Measurements from ENCODE around the gene SHC2. TPM values are rescaled to one million over a fixed set of nuclear protein-coding genes. Genes with fewer than 3 reads are reported as not detected.

SHC2 gene
- 23.8 TPM for polyA plus RNA-seq (2013, experiment 1 of 2)
- polyA plus RNA-seq (2013, experiment 2 of 2), result 24.7 TPM

DNA sequence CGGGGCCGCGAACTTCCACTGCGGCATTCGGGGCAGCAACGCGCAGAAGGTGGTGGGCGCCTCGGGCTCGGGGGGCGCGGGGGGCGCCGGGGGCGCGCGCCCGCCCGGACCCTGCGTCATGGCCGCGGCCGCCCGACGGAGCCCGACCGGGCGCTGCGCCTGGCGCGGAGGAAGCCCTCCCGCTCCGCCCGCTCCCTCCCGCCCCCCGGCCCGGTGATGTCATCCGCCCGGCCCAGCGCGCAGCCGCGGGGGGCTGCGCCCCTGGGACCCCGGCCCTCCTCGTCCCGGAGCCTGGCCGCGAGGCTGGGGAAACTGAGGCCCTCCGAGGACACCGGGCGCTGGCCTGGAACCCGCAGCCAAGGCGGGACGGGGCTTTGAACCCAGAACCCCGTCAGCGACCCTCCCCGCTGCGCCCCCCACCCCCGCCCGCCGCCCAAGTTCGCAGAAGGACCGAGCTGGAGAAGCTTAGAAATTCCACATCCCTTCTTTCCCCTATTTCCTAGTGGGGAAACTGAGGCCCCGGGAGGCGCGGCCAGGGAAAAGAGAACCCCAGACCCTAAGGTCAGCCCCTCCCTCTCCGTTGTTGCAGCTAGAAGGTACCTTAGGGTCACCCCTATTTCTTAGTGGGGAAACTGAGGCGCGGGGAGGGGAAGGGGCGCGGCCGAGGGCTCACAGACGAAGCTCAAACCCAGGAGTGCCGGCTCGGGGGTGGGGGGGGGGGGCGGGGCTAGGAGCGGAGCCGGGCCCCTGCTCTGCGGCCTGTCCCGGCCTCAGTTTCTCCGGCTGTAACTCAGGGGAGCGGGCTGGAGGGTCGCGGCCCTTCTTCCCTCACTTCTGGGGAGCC lies at the start of gene SHC2:
Gene SHC2 (minus strand): TSS at position 157 of the 844 bp plus-strand sequence. CDS start 37 bp downstream, at position 120.
- Histone ChIP-seq H2BK120ac (ENCODE audit: low read depth, low read length) (peak within 1 kb of the TSS; percentile 94), H3K36me3 (ENCODE audit: control insufficient read depth in 1 of 2, insufficient read depth in 2 of 2, low read depth in 1 of 2, low read length in 2 of 2) (no peaks in the 10 kb centered on the region), H3K4me3 (ENCODE audit: insufficient read depth in 1 of 2, low read depth in 1 of 2, low read length in 2 of 2) (peak within 1 kb of the TSS; percentile 59 to 77), H3K9ac (ENCODE audit: low read length) (peak within 1 kb of the TSS; percentile 88), H3K18ac (ENCODE audit: low read depth in 1 of 2, low read length in 2 of 2) (peak within 1 kb of the TSS; percentile 83 to 93), H3K4me2 (ENCODE audit: low read length, poor library complexity, severe bottlenecking) (peak within 1 kb of the TSS; percentile 82), H2AK5ac (ENCODE audit: low read length, severe bottlenecking) (no peak within 1 kb of the TSS), H3K9me3 (ENCODE audit: control insufficient read depth, low read length) (no peaks in the 10 kb centered on the region), H3K4me1 (ENCODE audit: control insufficient read depth, insufficient read depth, low read depth, low read length) (peaks cover 24% of the 10 kb centered on the region), H2BK5ac (ENCODE audit: low read depth, low read length, poor library complexity, severe bottlenecking) (no peak within 1 kb of the TSS), H3K79me1 (replicated peaks; ENCODE audit: low read length, poor library complexity, severe bottlenecking) (no peaks in the 10 kb centered on the region), H3K27ac (ENCODE audit: low read length, poor library complexity, severe bottlenecking) (no peak within 1 kb of the TSS), H3K4ac (ENCODE audit: low read depth in 1 of 2, low read length in 2 of 2) (peak within 1 kb of the TSS in 1 of 2 experiments; percentile 58), H2BK12ac (ENCODE audit: low read length in 2 of 2) (no peak within 1 kb of the TSS), H2AFZ (ENCODE audit: low read depth, low read length) (peak within 1 kb of the TSS; percentile 70), H3K14ac (ENCODE audit: low read length in 2 of 2) (peak within 1 kb of the TSS in 1 of 2 experiments; percentile 57), H4K91ac (ENCODE audit: low read length) (peak within 1 kb of the TSS; percentile 39), H2BK15ac (ENCODE audit: low read depth, poor library complexity, severe bottlenecking) (peak within 1 kb of the TSS; percentile 90), H3K23ac (ENCODE audit: low read length in 2 of 2) (no peak within 1 kb of the TSS), H3K27me3 (ENCODE audit: control insufficient read depth in 1 of 2, insufficient read depth in 1 of 2, low read length in 2 of 2) (peaks cover 8 to 26% of the 10 kb centered on the region in 2 experiments), H4K8ac (ENCODE audit: low read length) (peak within 1 kb of the TSS; percentile 77)
- peak; percentile 45 for DNase-seq
- WGBS, result 2% methylated on average over 28 of the region's 85 CpGs

GRCh38 chr19:508204-509150 lies 47.6 kb upstream of the SHC2 start:
- H2BK120ac ChIP-seq (ENCODE audit: low read depth, low read length), result no peak overlapping the region
- peak overlapping the region; percentile 53 for H4K8ac ChIP-seq (ENCODE audit: low read length)
- H3K9me3 ChIP-seq (ENCODE audit: control insufficient read depth, low read length), result no peaks in the 10 kb centered on the region
- no peak overlapping the region for H2AFZ ChIP-seq (ENCODE audit: low read depth, low read length)
- H3K79me1 ChIP-seq (replicated peaks; ENCODE audit: low read length, poor library complexity, severe bottlenecking), result peaks cover 26% of the 10 kb centered on the region
- no peak overlapping the region for H4K91ac ChIP-seq (ENCODE audit: low read length)
- H3K36me3 ChIP-seq (ENCODE audit: control insufficient read depth in 1 of 2, insufficient read depth in 2 of 2, low read depth in 1 of 2, low read length in 2 of 2), result peaks cover 5 to 23% of the 10 kb centered on the region in 2 experiments
- no peak overlapping the region for H3K27ac ChIP-seq (ENCODE audit: low read length, poor library complexity, severe bottlenecking)
- no peak overlapping the region for H2BK12ac ChIP-seq (ENCODE audit: low read length in 2 of 2)
- H3K14ac ChIP-seq (ENCODE audit: low read length in 2 of 2), result peak overlapping the region in 1 of 2 experiments; percentile 49
- no peak overlapping the region for H2BK5ac ChIP-seq (ENCODE audit: low read depth, low read length, poor library complexity, severe bottlenecking)
- H3K4me3 ChIP-seq (ENCODE audit: insufficient read depth in 1 of 2, low read depth in 1 of 2, low read length in 2 of 2), result peak overlapping the region; percentile 86 to 96
- H2AK5ac ChIP-seq (ENCODE audit: low read length, severe bottlenecking), result peak overlapping the region; percentile 9
- peak overlapping the region; percentile 98 for H3K9ac ChIP-seq (ENCODE audit: low read length)
- peak overlapping the region; percentile 93 for H3K4me2 ChIP-seq (ENCODE audit: low read length, poor library complexity, severe bottlenecking)
- no peak for DNase-seq
- 70% methylated on average over 32 of the region's 32 CpGs for WGBS
- H3K23ac ChIP-seq (ENCODE audit: low read length in 2 of 2), result no peak overlapping the region
- H2BK15ac ChIP-seq (ENCODE audit: low read depth, poor library complexity, severe bottlenecking), result no peak overlapping the region
- H3K27me3 ChIP-seq (ENCODE audit: control insufficient read depth in 1 of 2, insufficient read depth in 1 of 2, low read length in 2 of 2), result no peaks in the 10 kb centered on the region
- H3K18ac ChIP-seq (ENCODE audit: low read depth in 1 of 2, low read length in 2 of 2), result no peak overlapping the region
- H3K4ac ChIP-seq (ENCODE audit: low read depth in 1 of 2, low read length in 2 of 2), result peak overlapping the region in 1 of 2 experiments; percentile 3
- peaks cover 34% of the 10 kb centered on the region for H3K4me1 ChIP-seq (ENCODE audit: control insufficient read depth, insufficient read depth, low read depth, low read length)

DNA sequence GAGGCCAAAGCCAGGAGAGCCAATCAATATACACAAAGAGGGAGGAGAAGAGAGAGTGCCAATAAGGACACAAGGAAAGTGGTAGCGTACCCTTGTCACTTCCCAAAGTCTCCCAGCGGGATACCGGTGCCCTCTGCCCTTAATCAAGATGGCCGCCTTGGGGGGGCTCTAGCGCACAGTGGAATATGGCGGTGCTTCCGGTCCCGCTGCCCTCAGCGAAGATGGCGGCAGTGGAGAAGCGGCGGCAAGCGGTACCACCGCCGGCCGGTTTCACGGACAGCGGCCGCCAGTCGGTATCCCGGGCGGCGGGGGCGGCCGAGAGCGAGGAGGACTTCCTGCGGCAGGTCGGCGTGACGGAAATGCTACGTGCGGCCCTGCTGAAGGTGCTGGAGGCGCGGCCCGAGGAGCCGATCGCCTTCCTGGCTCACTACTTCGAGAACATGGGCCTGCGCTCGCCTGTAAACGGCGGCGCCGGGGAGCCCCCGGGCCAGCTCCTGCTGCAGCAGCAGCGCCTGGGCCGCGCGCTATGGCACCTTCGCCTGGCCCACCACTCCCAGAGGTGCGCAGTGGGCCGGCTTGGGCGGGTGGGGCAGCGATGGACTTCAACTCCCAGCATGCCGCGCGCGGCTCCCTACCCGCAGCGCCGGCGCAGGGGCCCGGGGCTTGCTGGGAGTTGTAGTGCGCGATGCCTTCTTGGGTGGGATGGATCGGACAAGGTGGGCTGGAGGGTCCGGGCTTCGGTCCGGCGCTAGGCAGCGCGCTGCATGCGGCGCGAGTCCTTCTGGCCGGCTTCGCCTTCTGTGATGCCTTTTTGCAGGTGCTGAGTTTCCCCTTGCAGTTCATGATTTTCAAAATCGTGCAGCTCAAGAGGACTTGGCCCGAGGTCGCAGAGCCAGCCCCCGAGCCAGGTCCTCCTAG lies 46.7 kb upstream of the SHC2 start, which contains the start of gene TPGS1:
Gene TPGS1 (plus strand): TSS at position 212 of the 918 bp plus-strand sequence. CDS start 10 bp downstream, at position 222.
- peak within 1 kb of the TSS; percentile 98 for H3K9ac ChIP-seq (ENCODE audit: low read length)
- H2AK5ac ChIP-seq (ENCODE audit: low read length, severe bottlenecking), result peak within 1 kb of the TSS; percentile 9
- peak within 1 kb of the TSS; percentile 81 for H3K27ac ChIP-seq (ENCODE audit: low read length, poor library complexity, severe bottlenecking)
- peak within 1 kb of the TSS in 1 of 2 experiments; percentile 70 for H3K23ac ChIP-seq (ENCODE audit: low read length in 2 of 2)
- H3K4me2 ChIP-seq (ENCODE audit: low read length, poor library complexity, severe bottlenecking), result peak within 1 kb of the TSS; percentile 93
- H3K14ac ChIP-seq (ENCODE audit: low read length in 2 of 2), result peak within 1 kb of the TSS in 1 of 2 experiments; percentile 99
- peak within 1 kb of the TSS; percentile 83 to 89 for H2BK12ac ChIP-seq (ENCODE audit: low read length in 2 of 2)
- H2AFZ ChIP-seq (ENCODE audit: low read depth, low read length), result peak within 1 kb of the TSS; percentile 97
- H2BK15ac ChIP-seq (ENCODE audit: low read depth, poor library complexity, severe bottlenecking), result peak within 1 kb of the TSS; percentile 96
- H4K8ac ChIP-seq (ENCODE audit: low read length), result peak within 1 kb of the TSS; percentile 99
- 2% methylated on average over 72 of the region's 81 CpGs for WGBS
- peak within 1 kb of the TSS; percentile 60 for H2BK5ac ChIP-seq (ENCODE audit: low read depth, low read length, poor library complexity, severe bottlenecking)
- H3K27me3 ChIP-seq (ENCODE audit: control insufficient read depth in 1 of 2, insufficient read depth in 1 of 2, low read length in 2 of 2), result no peaks in the 10 kb centered on the region
- H3K18ac ChIP-seq (ENCODE audit: low read depth in 1 of 2, low read length in 2 of 2), result peak within 1 kb of the TSS; percentile 91 to 97
- H3K9me3 ChIP-seq (ENCODE audit: control insufficient read depth, low read length), result no peaks in the 10 kb centered on the region
- peaks cover 5 to 16% of the 10 kb centered on the region in 2 experiments for H3K36me3 ChIP-seq (ENCODE audit: control insufficient read depth in 1 of 2, insufficient read depth in 2 of 2, low read depth in 1 of 2, low read length in 2 of 2)
- H3K79me1 ChIP-seq (replicated peaks; ENCODE audit: low read length, poor library complexity, severe bottlenecking), result peaks cover 26% of the 10 kb centered on the region
- peak within 1 kb of the TSS; percentile 97 for H4K91ac ChIP-seq (ENCODE audit: low read length)
- peak; percentile 100 for DNase-seq
- H3K4me1 ChIP-seq (ENCODE audit: control insufficient read depth, insufficient read depth, low read depth, low read length), result peaks cover 31% of the 10 kb centered on the region
- peak within 1 kb of the TSS; percentile 86 to 96 for H3K4me3 ChIP-seq (ENCODE audit: insufficient read depth in 1 of 2, low read depth in 1 of 2, low read length in 2 of 2)
- H3K4ac ChIP-seq (ENCODE audit: low read depth in 1 of 2, low read length in 2 of 2), result peak within 1 kb of the TSS; percentile 96 to 99
- peak within 1 kb of the TSS; percentile 96 for H2BK120ac ChIP-seq (ENCODE audit: low read depth, low read length)
